OCI-LY1 (cell line): ENCODE data around the gene LSM4.
A peak's percentile ranks its signal among the peaks of the same experiment; 100 is the strongest.

ENCODE experiments used
- H2AFZ ChIP-seq: fragments of 200-600 bp; sonication (generic), shearing (Covaris generic); 2 replicates; pipeline ENCODE4 v1.6.0; 2014; ENCODE audit warnings: antibody characterized with exemption, mild to moderate bottlenecking, low read length
- H3F3A ChIP-seq: fragments of 200-600 bp; sonication (generic), shearing (Covaris generic); 2 replicates; pipeline ENCODE4 v1.6.0; 2014; ENCODE audit warnings: mild to moderate bottlenecking, antibody characterized with exemption, low read length, moderate library complexity; ENCODE audit not compliant: insufficient read depth
- H3K27ac ChIP-seq: fragments of 200-600 bp; sonication (generic); 2 replicates; pipeline ENCODE4 v1.5.1; 2014; ENCODE audit warnings: low read length, mixed run types, mild to moderate bottlenecking, low read depth; ENCODE audit not compliant: poor library complexity, severe bottlenecking
- H3K27me3 ChIP-seq: fragments of 200-600 bp; sonication (generic); 2 replicates; pipeline ENCODE4 v1.6.0; 2014; ENCODE audit warnings: antibody characterized with exemption, mild to moderate bottlenecking, low read length, moderate library complexity; ENCODE audit not compliant: insufficient read depth
- H3K36me3 ChIP-seq: fragments of 200-600 bp; sonication (generic); 2 replicates; pipeline ENCODE4 v1.6.1; 2014; ENCODE audit warnings: mild to moderate bottlenecking, antibody characterized with exemption, low read length, moderate library complexity, mixed read lengths; ENCODE audit not compliant: insufficient read depth
- H3K4me1 ChIP-seq: fragments of 200-600 bp; sonication (generic); 2 replicates; pipeline ENCODE4 v1.5.1; 2014; ENCODE audit warnings: mild to moderate bottlenecking, low read length, moderate library complexity; ENCODE audit not compliant: insufficient read depth, severe bottlenecking
- H3K4me2 ChIP-seq: fragments of 200-600 bp; sonication (generic), shearing (Covaris generic); 2 replicates; pipeline ENCODE4 v1.6.1; 2014; ENCODE audit warnings: low read length
- H3K4me3 ChIP-seq: fragments of 200-600 bp; sonication (generic); 2 replicates; pipeline ENCODE4 v1.5.1; 2014; ENCODE audit warnings: low read length, low read depth, mild to moderate bottlenecking, mixed read lengths; ENCODE audit not compliant: poor library complexity, severe bottlenecking
- H3K79me2 ChIP-seq: fragments of 200-600 bp; shearing (Covaris generic); 2 replicates; pipeline ENCODE4 v1.6.1; 2016; ENCODE audit warnings: mixed run types, low read length, mixed read lengths; ENCODE audit not compliant: insufficient read depth
- H3K9ac ChIP-seq: fragments of 200-600 bp; sonication (generic), shearing (Covaris generic); 2 replicates; pipeline ENCODE4 v1.6.1; 2014; ENCODE audit warnings: mild to moderate bottlenecking, low read length, mixed read lengths
- H3K9me2 ChIP-seq: fragments of 200-600 bp; sonication (generic), shearing (Covaris generic); 2 replicates; pipeline ENCODE4 v1.6.1; 2014; ENCODE audit warnings: low read depth, mild to moderate bottlenecking, low read length, mixed read lengths
- H3K9me3 ChIP-seq: fragments of 200-600 bp; shearing (Covaris generic); 2 replicates; pipeline ENCODE4 v1.6.1; 2014; ENCODE audit warnings: low read length, mixed read lengths
- H4K20me1 ChIP-seq: fragments of 200-600 bp; sonication (generic), shearing (Covaris generic); 2 replicates; pipeline ENCODE4 v1.6.0; 2016; ENCODE audit warnings: mild to moderate bottlenecking, low read length; ENCODE audit not compliant: insufficient read depth
- CTCF ChIP-seq: fragments of 200-600 bp; sonication (generic), shearing (Covaris generic); IDR thresholded peaks from 2 replicates; pipeline ENCODE4 v1.5.1; 2017; ENCODE audit warnings: mild to moderate bottlenecking, antibody characterized with exemption, low read length, moderate library complexity, mixed read lengths
- EZH2 ChIP-seq: fragments of 200-600 bp; sonication (generic), shearing (Covaris generic); IDR thresholded peaks from 2 replicates; pipeline ENCODE4 v1.8.0; 2017; ENCODE audit warnings: borderline replicate concordance, mixed run types, mild to moderate bottlenecking, antibody characterized with exemption, low read length, moderate library complexity, mixed read lengths

LSM4 gene

GRCh38 chr19:18340990-18341868 lies 18.4 kb upstream of the LSM4 start:
- Histone ChIP-seq H3F3A (no peaks in the 10 kb centered on the region), H4K20me1 (no peaks in the 10 kb centered on the region), H3K9ac (peak overlapping the region; percentile 79), H3K36me3 (peaks cover 4% of the 10 kb centered on the region; the same call in 1 of the 2 replicates), H3K4me3 (peak overlapping the region; percentile 95), H2AFZ (peak overlapping the region; percentile 53; the same call in 1 of the 2 replicates), H3K4me2 (peak overlapping the region; percentile 98), H3K4me1 (peaks cover 15% of the 10 kb centered on the region), H3K79me2 (no peaks in the 10 kb centered on the region), H3K27me3 (peaks cover 4% of the 10 kb centered on the region), H3K9me2 (no peaks in the 10 kb centered on the region), H3K9me3 (no peaks in the 10 kb centered on the region), H3K27ac (peak overlapping the region; percentile 9)
- TF ChIP-seq CTCF (no peak), EZH2 (no peak)

- Histone ChIP-seq H3K79me2 (no peaks in the 10 kb centered on the region), H3K27me3 (peaks cover 6% of the 10 kb centered on the region), H2AFZ (peak within 1 kb of the TSS; percentile 92), H3K4me1 (peaks cover 15% of the 10 kb centered on the region), H3K9ac (peak within 1 kb of the TSS; percentile 79), H3K9me2 (no peaks in the 10 kb centered on the region), H3F3A (no peaks in the 10 kb centered on the region), H3K36me3 (peaks cover 4% of the 10 kb centered on the region; the same call in 1 of the 2 replicates), H3K27ac (peak within 1 kb of the TSS; percentile 9), H3K4me2 (peak within 1 kb of the TSS; percentile 98), H4K20me1 (no peaks in the 10 kb centered on the region), H3K4me3 (peak within 1 kb of the TSS; percentile 95), H3K9me3 (no peaks in the 10 kb centered on the region)
- no peak for TF ChIP-seq CTCF
These were observed 17.5 kb upstream of the LSM4 start, which contains the start of gene PGPEP1 for GRCh38 chr19:18340190-18340989. PGPEP1 (plus strand) TSS chr19:18340598; CDS start chr19:18340682, 84 bp downstream.

- H3K79me2 ChIP-seq, result no peaks in the 10 kb centered on the region
- no peak overlapping the region for H3K27ac ChIP-seq
- H3K9me2 ChIP-seq, result no peaks in the 10 kb centered on the region
- peak overlapping the region; percentile 79 for H3K9ac ChIP-seq
- peaks cover 15% of the 10 kb centered on the region for H3K4me1 ChIP-seq
- TF ChIP-seq EZH2 (no peak), CTCF (peak; percentile 20; the same call in 1 of the 2 replicates)
- H3F3A ChIP-seq, result no peaks in the 10 kb centered on the region
- peaks cover 4% of the 10 kb centered on the region; the same call in 1 of the 2 replicates for H3K36me3 ChIP-seq
- no peaks in the 10 kb centered on the region for H3K9me3 ChIP-seq
- H2AFZ ChIP-seq, result no peak overlapping the region
- peaks cover 6% of the 10 kb centered on the region for H3K27me3 ChIP-seq
- no peaks in the 10 kb centered on the region for H4K20me1 ChIP-seq
- H3K4me3 ChIP-seq, result peak overlapping the region; percentile 95
- peak overlapping the region; percentile 98 for H3K4me2 ChIP-seq
These were observed 16.8 kb upstream of the LSM4 start for GRCh38 chr19:18339723-18340122.
